NCI-H2171 treated with DMSO at 0.1 percent for 48 hours (cell line): ENCODE data around the gene ZMIZ1.

Experiments used
- DNase-seq: peaks from one replicate; lab custom pipeline; 2025; lab: John Stamatoyannopoulos, UW

Gene ZMIZ1

DNA sequence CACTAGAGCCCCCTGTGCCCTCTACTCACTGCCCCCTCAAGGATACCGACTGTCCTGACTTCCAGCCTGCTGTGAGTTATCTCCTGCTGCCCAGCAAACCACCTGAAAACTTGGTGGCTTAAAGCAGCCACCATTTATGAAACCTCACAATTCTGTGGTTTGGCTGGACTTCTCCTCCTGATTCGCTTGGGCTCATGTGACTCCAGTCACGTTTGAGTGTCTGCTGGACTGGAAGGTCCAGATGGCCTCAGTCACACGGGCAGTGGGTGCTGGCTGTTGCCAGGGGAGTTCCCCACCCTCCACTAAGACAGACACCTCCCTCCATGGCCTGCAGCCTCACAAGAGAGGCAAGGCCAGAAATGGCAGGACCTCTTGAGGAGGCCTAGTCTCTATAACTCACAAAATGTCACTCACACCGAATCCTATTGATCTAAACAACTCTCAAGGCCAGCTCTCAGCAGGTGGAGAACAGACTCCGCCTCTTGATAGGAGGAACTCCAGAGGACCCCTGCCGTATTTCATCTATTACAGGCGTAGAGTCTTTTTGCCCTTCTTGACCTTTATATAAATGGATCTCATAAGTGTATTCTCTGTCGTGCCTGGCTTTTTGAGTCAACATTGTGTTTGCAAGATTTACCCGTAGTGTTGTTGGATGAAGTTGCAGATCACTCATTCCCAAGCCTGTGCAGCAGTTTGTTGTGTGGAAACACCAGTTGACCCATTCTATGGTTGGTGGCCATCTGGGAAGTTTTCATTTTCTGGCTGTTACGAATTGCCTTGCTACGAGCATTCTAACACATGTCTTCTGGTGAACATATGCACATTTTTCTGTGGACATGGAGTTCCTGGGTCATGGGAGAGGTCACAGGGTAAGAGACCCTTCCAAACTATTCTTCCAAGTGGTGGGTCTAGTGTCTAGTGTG, 48.3 kb downstream of the ZMIZ1 start:
- no peak for DNase-seq

GRCh38 chr10:79118286-79119202, 49.8 kb downstream of the ZMIZ1 start:
- DNase-seq: no peak

DNA sequence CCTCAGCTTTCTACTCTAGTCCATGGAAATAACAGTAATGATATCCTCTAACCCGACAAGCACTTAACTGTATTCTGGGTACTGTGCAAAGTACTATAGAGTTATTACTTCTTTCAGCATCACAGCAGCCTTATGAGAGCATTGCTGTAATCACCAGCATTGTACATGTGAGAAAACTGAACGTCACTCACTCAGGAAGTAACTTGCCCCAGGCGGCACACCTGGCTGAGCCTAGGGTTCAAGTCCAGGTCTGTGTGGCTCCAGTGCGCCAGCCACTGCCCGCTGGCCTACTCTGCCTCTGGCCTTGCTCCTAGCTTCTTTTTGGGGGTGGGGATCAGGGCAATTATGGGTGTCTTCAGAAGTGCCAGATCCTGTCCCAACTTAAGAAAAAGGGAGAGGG, 50.5 kb downstream of the ZMIZ1 start:
- no peak for DNase-seq

- no peak for DNase-seq
These were observed 54.8 kb downstream of the ZMIZ1 start for GRCh38 chr10:79123547-79123963.

GRCh38 chr10:79124066-79124465, 55.3 kb downstream of the ZMIZ1 start:
- no peak for DNase-seq

DNA sequence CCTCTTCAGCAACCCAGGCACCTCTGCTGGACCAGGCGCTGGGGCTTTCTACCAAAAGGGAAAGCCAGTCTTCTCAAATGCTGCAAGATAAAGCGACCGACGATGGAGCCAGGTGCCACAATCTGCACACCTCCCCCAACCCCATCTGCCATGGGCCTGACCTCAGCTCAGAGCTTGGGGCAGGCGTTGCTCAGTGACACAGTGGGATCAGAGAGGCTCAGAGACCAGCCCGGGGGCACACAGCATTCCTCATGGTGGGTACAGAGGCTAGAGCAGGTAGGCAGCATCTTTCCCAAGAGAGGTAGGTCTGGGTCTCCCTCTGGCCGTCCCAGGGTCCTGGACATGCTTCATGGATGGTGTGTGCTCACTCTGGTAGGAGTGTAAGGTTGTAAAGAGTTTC, 56.3 kb downstream of the ZMIZ1 start:
- DNase-seq: peak; percentile 28

GRCh38 chr10:79126351-79127080, 57.8 kb downstream of the ZMIZ1 start:
- no peak for DNase-seq

GRCh38 chr10:79127151-79127961, 58.6 kb downstream of the ZMIZ1 start:
- DNase-seq: no peak

GRCh38 chr10:79128241-79128922, 59.6 kb downstream of the ZMIZ1 start:
- DNase-seq: no peak

DNA sequence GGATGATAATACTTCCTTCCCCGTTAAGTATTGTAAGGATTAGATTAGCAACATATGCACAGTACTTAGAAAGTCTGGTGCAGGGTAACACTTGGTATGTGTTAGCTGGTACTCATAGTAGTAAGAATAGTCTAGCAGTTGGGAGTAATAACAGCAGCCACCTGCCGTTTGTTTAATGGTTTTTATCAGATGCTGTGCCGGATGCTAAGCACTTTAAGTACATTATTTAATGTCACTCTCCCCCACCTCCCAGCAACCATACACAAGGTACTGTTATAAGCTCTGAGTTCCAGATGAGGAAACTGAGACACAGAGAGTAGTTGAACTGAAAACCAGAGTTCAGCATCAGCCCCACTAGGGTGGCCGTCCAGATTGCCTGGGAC, 60.1 kb downstream of the ZMIZ1 start:
- DNase-seq: peak; percentile 16

- DNase-seq: no peak
These were observed 60.7 kb downstream of the ZMIZ1 start for GRCh38 chr10:79129361-79129997.

DNA sequence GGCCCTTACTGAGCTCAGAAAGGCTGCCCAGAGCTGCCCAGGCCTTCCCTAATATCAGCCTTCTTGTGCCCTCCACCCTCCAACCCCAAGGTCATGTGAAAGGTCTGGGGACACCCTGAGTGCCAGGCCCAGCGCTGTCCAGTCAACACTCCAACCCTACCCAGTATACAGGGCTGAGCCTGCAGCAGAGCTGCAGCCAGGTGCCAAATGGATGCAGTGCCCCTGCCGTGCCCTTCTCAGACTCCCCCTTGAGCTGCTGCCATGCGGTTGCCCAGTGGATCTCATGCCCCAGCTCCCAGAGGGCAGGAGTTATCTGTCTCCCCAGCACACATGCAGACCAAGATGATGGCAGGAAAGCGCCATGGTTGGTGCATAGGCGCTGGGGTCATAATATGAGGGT, 61.5 kb downstream of the ZMIZ1 start:
- no peak for DNase-seq

DNA sequence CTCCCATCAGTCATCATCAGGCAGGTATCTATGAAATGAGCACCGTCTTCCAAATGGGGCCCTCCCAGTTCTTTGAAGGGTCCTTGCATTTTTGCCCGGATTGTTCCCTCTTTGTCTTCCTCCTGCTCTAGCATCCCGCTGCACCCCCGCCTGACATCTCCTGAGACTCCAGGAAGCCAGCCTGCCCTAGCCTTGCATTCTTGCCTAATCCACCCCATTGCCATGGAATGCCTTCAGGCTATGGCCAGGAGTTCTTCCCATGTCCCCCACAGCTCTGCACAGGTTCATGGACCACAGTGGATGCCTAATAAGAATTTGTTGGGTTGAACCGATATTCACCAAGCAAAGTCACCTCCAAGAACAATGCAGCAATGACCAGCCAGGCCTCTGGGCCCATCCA, 62.1 kb downstream of the ZMIZ1 start:
- no peak for DNase-seq

DNA sequence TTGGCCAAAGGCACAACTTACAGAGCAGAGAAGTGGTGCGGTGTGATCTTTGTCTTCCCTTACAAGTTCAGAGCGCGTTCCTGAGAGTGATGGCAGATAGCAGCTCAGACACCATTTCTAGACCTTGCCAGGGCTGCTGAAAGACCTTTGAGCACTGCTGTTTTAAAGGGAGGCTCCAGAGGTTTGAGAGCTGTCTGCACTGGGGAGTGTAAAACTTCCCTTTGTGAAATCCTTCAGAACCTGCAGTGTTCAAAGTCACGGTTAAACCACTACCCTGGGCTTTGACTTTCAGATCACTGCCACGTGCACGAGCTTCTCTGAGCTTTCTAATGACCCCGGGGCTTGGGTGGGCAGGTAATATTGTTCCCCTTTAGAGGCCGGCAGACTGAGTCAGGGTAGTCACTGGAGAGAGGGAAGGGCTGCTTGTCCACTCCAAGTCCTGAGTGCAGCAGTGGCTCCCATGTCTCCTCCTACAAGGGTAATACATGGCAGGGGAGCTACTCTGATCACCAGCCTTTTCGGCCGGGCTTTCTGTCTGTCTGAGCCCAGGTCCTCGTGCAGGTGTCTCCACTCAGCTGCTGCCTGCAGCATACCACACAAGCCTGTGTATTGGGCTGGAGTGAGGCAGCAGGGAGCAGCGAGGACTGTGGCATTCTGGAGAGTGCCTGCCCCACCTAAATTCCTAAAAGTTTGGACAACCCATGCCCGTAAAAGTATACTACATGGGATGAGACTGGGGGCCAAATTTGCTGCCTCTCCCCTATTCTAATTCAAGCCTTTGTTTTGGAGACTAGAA, 63.3 kb downstream of the ZMIZ1 start:
- no peak for DNase-seq

DNA sequence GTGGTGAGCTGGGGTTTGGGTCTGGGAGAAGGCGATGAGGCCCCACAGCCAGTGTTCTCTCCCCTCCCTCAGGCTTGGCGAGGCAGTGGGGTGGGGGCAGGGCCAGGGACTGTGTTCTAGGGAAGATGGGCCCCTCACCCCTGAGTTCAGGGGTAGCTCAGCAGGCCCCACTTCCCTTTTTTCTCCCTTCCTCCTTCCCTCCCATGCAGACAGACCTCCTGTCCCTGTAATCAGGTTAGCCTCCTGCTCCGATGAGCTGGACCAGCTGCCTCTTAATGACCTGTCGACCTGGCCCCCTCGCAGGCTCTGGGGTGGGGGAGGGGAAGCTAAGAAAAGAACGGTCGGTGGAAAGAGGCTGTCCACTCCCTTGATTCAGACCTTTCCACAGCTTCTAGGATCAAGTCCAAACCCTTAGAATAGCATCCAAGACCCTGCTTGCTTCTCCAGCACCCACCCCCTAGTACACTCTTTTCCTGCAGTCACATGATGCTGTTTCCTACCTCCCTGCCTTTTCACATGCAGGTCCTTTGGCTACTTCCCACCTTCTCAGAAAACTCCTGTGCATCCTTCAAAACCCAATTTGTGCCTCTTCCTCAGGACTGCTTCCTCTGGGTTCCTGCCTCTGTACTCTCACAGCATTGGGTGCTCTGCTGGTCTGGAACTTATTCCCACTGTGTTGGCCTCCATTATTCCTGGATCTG, 64.1 kb downstream of the ZMIZ1 start:
- DNase-seq: no peak

- no peak for DNase-seq
These were observed 64.7 kb downstream of the ZMIZ1 start for GRCh38 chr10:79133416-79133815.

DNA sequence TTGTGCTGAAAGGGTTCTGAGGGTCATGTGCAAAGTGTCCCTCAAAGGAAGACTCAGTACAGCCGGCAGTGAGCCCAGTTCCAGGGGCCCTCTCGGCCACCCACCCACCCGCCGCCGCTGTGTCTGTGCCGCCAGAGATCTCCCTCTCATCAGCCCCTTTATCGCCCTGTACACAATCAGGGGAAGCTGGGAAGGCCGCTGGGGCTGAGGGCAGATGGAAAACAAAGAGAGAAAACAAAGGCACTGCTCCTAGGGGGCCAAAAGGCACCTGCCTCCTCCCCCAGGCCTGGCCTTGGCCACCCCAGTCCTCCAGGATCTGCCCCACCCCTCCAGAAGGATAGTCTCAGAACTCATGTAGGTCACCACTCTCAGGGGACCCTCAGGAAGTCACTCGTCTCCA, 67.0 kb downstream of the ZMIZ1 start:
- no peak for DNase-seq

DNA sequence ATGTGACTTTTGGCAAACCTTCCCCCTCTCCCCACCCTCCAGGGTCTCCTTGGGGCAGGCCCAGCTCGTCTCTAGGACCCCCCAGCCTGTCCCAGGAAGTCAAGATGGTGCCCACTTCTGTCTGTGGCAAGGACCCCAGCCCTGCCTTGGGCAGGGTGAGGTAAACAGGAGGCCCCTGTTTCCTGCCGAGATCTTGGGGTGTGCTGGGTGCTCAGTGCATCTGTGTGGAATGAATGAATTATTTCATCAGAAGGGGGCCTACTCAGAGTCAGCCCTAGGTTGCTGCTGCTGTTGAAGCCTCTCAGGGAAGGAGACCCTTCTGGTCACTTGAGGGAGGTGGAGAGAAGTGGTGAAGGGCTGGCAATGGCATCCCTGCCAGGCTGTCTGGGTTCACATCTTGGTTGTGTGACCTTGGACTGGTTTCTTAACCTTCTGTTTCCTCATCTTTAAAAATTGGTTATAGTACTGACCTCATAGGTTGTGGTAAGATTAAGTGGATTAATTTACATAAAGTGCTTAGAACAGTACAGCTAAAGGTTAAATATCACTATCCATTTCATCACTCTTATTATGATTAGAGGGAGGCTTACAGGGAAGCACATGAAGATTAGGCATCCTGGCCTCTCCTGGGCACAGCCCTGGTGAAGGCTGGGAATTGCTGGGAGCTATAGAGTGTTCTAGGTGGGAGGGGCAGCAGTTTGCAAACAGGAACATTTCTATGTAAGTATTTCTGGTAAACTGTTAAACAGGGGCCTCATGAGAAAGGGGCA, 67.7 kb downstream of the ZMIZ1 start:
- DNase-seq: no peak
